Stimulated activated CD8-positive, alpha-beta memory T cell treated with anti-CD3 and anti-CD28 coated beads, Interleukin-4, amount 100 ng/mL, for 4 hours (primary cell): ENCODE results near the gene QRICH2.
"Not testable (repeated sequence)": the region's sequence is repeated elsewhere in the genome, so short reads cannot be mapped to it uniquely, and the experiment has no call there.

Experiments
- DNase-seq, 2 donors: peaks; one replicate each; pipeline ENCODE4 v3.0.0-alpha.2; 2020; ENCODE audit warnings: low read depth in 2 of 2, low spot score in 1 of 2

The QRICH2 gene

GRCh38 chr17:76267051-76267576 is 41.0 kb downstream of the QRICH2 start:
- DNase-seq, result no peak

- DNase-seq, result no peak
These were observed 41.7 kb downstream of the QRICH2 start for GRCh38 chr17:76266244-76266938.

GRCh38 chr17:76265624-76266243 is 42.3 kb downstream of the QRICH2 start:
- no peak for DNase-seq

- DNase-seq, result peak; percentile 95 to 98
These were observed 43.1 kb downstream of the QRICH2 start, which contains the start of gene UBALD2 for GRCh38 chr17:76264755-76265623. Gene UBALD2 (plus strand): TSS chr17:76265348. CDS start chr17:76265506, 158 bp downstream.

GRCh38 chr17:76264425-76264754 is 43.7 kb downstream of the QRICH2 start:
- no peak for DNase-seq

- DNase-seq, result no peak
These were observed 44.2 kb downstream of the QRICH2 start for GRCh38 chr17:76263896-76264295.

- DNase-seq, result no peak
These were observed 45.2 kb downstream of the QRICH2 start for GRCh38 chr17:76262732-76263344.

GRCh38 chr17:76261421-76262215 is 46.5 kb downstream of the QRICH2 start:
- no peak for DNase-seq

- no peak for DNase-seq
These were observed 47.4 kb downstream of the QRICH2 start for GRCh38 chr17:76260669-76261068.

GRCh38 chr17:76260220-76260619 is 47.9 kb downstream of the QRICH2 start:
- no peak for DNase-seq

- DNase-seq, result not testable (repeated sequence)
These were observed 51.5 kb downstream of the QRICH2 start for GRCh38 chr17:76256430-76257050.

GRCh38 chr17:76255801-76256429 is 52.2 kb downstream of the QRICH2 start:
- no peak for DNase-seq

- DNase-seq, result no peak
These were observed 53.8 kb downstream of the QRICH2 start for GRCh38 chr17:76254275-76254674.

- no peak for DNase-seq
These were observed 54.2 kb downstream of the QRICH2 start for GRCh38 chr17:76253841-76254240.

- DNase-seq, result not testable (repeated sequence)
These were observed 54.9 kb downstream of the QRICH2 start for GRCh38 chr17:76252967-76253766.

- DNase-seq, result no peak
These were observed 55.8 kb downstream of the QRICH2 start for GRCh38 chr17:76252040-76252954.

GRCh38 chr17:76251478-76252039 is 56.5 kb downstream of the QRICH2 start:
- DNase-seq, result no peak
